Amniotic epithelial cell (primary cell): Measurements from ENCODE around the gene ME3.
"Not testable (repeated sequence)": the region's sequence is repeated elsewhere in the genome, so short reads cannot be mapped to it uniquely, and the experiment has no call there.

ENCODE experiments used
- DNase-seq: peaks from one replicate; pipeline ENCODE4 v3.0.0-alpha.2; 2010; ENCODE audit warnings: low read depth

ME3 gene

GRCh38 chr11:86663761-86664160 is 8.7 kb downstream of the ME3 start:
- DNase-seq, result peak; percentile 66

GRCh38 chr11:86663291-86663690 is 9.1 kb downstream of the ME3 start:
- DNase-seq, result no peak

- DNase-seq, result no peak
Measured at GRCh38 chr11:86660736-86661135, 11.7 kb downstream of the ME3 start.

- peak; percentile 41 for DNase-seq
Measured at GRCh38 chr11:86660088-86660487, 12.3 kb downstream of the ME3 start.

- DNase-seq, result no peak
Measured at GRCh38 chr11:86658534-86658933, 13.9 kb downstream of the ME3 start.

GRCh38 chr11:86645212-86645611 is 27.2 kb downstream of the ME3 start:
- not testable (repeated sequence) for DNase-seq

- peak; percentile 75 for DNase-seq
Measured at GRCh38 chr11:86644291-86644690, 28.1 kb downstream of the ME3 start.

- no peak for DNase-seq
Measured at GRCh38 chr11:86641537-86642261, 30.7 kb downstream of the ME3 start.

- DNase-seq, result peak; percentile 32
Measured at GRCh38 chr11:86639137-86639536, 33.3 kb downstream of the ME3 start.

- DNase-seq, result no peak
Measured at GRCh38 chr11:86638673-86639072, 33.7 kb downstream of the ME3 start.

GRCh38 chr11:86637988-86638387 is 34.4 kb downstream of the ME3 start:
- DNase-seq, result peak; percentile 63

GRCh38 chr11:86636275-86636674 is 36.1 kb downstream of the ME3 start:
- no peak for DNase-seq

- peak; percentile 91 for DNase-seq
Measured at GRCh38 chr11:86632499-86633269, 39.7 kb downstream of the ME3 start.

- DNase-seq, result no peak
Measured at GRCh38 chr11:86630229-86630981, 42.0 kb downstream of the ME3 start.

GRCh38 chr11:86629045-86629706 is 43.2 kb downstream of the ME3 start:
- no peak for DNase-seq

- no peak for DNase-seq
Measured at GRCh38 chr11:86627776-86628455, 44.5 kb downstream of the ME3 start.

- DNase-seq, result no peak
Measured at GRCh38 chr11:86625981-86626380, 46.4 kb downstream of the ME3 start.

- no peak for DNase-seq
Measured at GRCh38 chr11:86625544-86625943, 46.9 kb downstream of the ME3 start.

- peak; percentile 21 for DNase-seq
Measured at GRCh38 chr11:86624366-86624765, 48.0 kb downstream of the ME3 start.

- DNase-seq, result no peak
Measured at GRCh38 chr11:86623736-86624135, 48.7 kb downstream of the ME3 start.

- DNase-seq, result peak; percentile 77
Measured at GRCh38 chr11:86623041-86623621, 49.3 kb downstream of the ME3 start.
